Peyer's patch (tissue), 4 donors: Measurements from ENCODE around the gene LRRC70.

ENCODE experiments used
- CTCF ChIP-seq, 6 experiments: fragments of 450-650 bp in 4 of 6; fragments of 200-600 bp in 2 of 6; sonication (generic) in 1 of 6; IDR thresholded peaks; one replicate each; pipeline ENCODE4 v1.5.1; 2017 to 2019; ENCODE audit warnings: antibody characterized with exemption in 6 of 6, mild to moderate bottlenecking in 3 of 6, moderate library complexity in 1 of 6
- POLR2A ChIP-seq, 2 donors: fragments of 450-650 bp; IDR thresholded peaks; one replicate each; pipeline ENCODE4 v1.5.1; 2017; ENCODE audit warnings: antibody characterized with exemption in 2 of 2, mild to moderate bottlenecking in 2 of 2, moderate library complexity in 2 of 2

GRCh38 chr5:62627121-62627520 is 48.5 kb downstream of the LRRC70 start:
- TF ChIP-seq POLR2A (IDR thresholded peaks at IDR 0.05) = no peak
- TF ChIP-seq CTCF (IDR thresholded peaks at IDR 0.05) = no peak
